Amniotic epithelial cell (primary cell): ENCODE measurements around the gene GIMD1.
"Not testable (repeated sequence)": the region's sequence is repeated elsewhere in the genome, so short reads cannot be mapped to it uniquely, and the experiment has no call there.

Experiments
- DNase-seq: peaks from one replicate; pipeline ENCODE4 v3.0.0-alpha.2; 2010; ENCODE audit warnings: low read depth

GIMD1 gene

DNA sequence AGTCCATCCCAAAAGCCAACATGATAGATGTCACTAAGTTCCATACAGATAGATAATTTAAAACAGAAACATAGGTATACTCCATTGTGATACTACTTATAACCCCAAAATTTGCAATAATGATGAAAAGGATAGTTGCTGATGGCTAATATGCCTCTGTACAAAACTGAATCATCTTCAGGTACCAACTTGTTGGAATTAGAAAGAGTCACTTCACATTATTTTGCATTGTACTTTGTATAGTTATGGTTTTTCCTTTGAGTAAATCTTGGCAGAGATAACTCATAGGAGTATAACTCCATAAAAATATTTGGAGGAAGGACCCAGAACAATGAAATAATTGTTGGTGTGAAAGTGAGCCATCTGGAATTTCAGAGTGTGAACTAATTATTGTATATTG, 17.6 kb downstream of the GIMD1 start:
- DNase-seq = no peak

DNA sequence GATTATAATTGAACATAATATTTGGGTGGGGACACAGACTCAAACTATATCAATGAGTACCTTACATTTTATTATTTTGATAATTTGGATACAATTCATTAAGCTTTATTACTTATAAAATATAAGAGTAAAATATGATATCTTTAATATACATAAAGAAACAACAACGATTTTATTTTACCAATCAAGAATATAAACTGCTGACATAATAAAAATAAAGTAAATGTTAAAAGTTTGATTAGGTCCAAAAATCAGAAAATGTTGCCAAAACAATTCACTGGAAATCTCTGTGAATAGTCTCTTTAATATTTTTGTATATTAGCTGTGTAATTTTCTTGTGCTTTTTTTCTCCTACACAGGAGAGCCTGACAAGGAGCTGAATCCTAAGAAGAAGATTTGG, 21.4 kb downstream of the GIMD1 start:
- DNase-seq = no peak

DNA sequence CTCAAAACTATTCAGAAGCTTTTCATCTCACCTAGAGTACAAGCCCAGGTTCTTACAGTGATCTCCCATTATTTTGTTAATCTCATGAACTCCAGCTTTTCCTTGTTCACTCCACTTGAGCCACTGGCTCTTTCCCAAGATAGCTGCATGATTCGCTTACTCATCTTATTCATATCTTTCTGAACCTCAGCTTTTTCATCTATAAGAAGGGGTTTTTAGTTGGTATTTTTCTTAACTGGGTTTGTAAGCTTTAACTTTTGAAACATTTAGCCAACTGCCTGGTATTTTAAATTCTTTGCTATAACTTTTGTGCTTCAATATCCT, 24.0 kb downstream of the GIMD1 start:
- DNase-seq = peak; percentile 63

DNA sequence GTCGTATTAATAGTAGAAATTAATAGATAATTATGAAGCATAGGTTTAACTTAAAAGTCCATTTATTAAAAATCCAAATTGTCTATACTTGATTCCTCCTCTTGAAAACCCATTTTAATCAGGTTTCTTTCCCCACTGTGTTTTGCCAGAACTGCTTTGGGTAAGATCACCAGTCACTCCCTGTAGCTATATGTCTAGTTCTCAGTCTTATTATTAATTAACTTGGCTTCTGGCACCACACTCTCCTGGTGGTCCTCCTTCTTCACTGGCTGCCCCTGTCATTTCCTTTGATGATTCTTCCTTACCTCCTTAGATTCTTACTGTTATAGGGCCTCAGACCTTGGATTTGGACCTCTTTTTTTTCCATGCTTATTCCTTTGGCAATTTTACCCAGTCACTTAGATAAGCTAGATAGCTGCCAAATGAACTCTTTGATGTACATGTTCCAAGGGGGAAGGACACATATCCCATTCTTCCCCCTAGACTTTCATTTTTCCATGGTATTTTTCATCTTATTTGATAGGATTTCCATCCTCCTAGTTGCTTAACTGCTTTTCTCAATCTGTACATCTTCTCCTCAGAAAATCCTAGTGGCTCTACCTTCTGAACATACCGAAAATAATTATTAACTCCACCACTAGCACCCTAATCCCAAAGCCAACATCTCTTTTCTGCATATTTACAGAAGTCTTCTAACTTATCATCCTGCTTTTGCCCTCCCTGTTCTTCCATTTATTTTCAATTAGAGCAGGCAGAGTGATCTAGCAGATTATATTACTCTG, 24.5 kb downstream of the GIMD1 start:
- DNase-seq = no peak

DNA sequence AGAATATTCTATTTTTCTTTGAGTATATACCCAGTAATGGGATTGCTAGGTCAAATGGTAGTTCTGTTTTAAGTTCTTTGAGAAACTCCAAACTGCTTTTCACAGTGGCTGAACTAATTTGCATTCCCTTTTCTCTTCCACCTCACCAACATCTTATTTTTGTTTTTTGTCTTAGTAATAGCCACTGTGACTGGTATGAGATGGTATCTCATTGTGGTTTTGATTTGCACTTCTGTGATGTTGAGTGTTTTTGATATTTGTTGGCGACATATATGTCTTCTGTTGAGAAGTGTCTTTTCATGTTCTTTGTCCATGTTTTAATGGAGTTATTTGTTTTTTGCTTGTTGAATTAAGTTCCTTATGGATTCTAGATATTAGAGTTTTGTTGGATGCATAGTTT, 27.8 kb downstream of the GIMD1 start:
- DNase-seq = no peak

DNA sequence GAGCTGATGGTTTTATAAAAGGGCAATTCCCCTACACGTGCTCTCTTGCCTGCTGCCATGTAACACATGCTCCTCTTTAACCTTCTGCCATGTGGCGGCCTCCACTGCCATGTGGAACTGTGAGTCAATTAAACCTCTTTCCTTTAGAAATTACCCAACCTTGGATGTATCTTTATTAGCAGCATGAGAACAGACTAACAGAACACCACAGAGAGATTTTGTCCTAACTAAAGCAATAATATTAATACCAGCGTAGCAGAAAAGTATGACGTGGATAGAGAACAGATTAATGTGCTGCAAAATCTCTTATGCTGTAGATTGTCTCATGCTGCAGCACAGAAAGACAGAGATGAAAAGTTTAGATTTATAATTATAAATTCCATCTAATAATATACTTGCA, 29.1 kb downstream of the GIMD1 start:
- no peak for DNase-seq

DNA sequence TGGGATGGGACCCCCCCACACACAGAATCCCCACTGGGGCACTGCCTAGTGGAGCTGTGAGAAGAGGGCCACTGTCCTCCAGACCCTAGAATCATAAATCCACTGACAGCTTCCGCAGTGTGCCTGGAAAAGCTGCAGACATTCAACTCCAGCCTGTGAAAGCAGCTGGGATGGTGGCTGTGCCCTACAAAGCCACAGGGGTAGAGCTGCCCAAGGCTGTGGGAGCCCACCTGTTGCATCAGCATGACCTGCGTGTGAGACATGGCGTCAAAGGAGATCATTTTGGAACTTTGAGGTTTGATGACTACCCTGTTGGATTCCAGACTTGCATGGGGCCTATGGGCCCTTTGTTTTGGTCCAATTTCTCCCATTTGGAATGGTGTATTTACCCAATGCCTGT, 29.9 kb downstream of the GIMD1 start:
- no peak for DNase-seq

DNA sequence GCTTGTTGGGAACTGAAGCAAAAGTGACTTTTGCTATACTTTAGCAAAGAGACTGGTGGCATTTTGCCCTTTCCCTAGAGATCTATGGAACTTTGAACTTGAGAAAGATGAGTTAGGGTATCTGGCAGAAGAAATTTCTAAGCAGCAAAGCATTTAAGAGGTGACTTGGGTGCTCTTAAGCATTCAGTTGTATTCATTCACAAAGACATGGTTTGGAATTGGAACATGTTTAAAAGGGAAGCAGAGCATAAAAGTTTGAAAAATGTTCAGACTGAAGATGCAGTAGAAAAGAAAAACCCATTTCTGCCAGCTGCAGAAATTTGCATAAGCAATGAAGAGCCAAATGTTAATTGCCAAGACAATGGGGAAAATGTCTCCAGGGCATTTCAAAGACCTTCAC, 30.7 kb downstream of the GIMD1 start:
- no peak for DNase-seq

DNA sequence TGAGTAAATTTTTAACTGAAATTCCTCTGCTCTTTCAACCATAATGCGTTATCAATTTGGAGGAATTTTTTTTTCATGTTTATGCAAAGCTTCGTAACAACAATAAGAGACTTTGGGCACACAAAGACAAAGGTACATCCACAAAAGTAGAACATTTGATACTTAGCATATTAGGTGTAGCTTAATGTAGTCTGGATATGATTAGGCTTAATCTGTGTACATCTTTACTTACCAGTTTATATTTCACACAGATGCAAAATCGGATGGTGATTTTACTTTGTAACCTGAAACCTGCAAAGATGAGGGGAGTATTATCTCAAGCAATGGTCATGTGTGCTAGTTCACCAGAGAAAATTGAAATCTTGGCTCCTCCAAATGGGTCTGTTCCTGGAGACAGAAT, 32.0 kb downstream of the GIMD1 start:
- DNase-seq = no peak

DNA sequence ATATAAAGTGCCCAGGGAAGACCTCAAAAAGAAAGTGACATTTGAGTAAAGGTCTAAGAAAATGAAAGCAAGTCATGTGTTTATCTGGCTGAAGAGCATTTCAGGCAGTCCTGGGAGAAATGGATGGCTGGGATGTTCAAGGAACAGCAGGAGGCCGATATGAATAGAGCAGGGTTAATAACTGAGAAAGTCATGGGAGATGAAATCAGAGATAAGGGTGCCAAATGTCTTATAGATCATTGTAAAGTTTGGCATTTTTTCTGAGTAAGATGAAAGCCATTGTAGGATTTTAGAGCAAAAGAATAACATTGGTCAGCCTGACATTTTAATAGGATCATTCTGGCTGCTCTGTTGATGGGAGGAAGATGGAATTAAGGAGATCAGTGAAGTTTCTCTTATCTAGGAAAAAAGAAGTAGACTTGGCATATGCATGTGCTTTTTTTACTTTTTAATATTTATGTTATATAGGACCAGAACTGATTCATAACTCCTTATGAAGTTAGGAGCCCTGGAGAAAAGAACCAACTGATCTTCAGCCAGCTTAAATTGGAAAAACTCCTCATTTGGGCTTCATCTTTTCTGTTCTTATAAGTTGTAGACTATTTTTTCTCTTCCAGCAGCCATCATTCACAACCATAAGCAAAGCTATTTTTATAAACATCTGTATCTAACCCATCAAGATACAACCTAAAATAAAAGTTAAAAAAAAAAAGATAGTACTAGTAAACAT, 33.7 kb downstream of the GIMD1 start:
- no peak for DNase-seq

DNA sequence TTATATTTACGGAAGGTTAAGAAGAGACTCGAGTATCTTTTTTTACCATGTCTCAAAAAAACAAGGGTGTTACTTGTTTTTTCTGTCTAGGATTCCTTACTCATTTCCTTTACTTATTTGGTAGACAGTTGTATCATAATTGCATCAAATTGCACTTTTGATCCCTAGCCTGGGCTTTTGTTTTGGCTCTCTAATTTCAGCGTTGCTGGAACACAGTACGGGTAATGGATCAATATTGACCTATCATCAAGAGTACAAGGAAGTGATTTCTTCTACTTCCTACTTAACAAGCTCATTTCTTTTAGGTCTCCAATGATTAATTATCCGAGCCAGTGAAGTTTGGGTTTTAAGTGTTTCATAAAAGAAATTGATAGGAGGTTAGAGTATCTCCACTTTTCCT, 35.4 kb downstream of the GIMD1 start:
- DNase-seq = no peak

DNA sequence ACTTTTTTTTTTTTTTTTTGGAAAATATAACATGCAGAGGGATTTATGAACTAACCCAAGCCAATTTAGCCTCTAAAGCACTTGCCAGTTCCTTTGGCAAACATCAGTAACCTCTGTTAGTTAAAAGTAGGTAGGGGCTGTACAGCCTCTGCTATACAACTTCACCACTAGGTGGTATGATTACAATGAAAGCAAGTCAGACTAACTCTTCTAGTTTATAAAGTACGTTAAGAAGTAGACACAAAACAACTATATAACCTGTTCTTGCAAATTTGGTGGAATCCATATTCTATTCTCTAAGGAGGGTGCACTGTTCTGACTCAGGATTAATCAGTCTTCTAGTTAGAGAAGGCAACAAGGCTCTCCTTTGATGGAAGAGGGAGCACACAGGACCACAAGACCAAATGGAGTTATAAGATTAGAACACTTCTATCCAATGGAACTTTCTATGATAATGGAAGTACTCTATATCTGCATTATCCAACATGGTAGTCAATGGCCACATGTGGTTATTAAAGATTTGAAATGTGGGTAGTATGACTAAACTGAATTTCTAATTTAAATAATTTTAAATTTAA, 39.4 kb downstream of the GIMD1 start:
- DNase-seq = peak; percentile 53

DNA sequence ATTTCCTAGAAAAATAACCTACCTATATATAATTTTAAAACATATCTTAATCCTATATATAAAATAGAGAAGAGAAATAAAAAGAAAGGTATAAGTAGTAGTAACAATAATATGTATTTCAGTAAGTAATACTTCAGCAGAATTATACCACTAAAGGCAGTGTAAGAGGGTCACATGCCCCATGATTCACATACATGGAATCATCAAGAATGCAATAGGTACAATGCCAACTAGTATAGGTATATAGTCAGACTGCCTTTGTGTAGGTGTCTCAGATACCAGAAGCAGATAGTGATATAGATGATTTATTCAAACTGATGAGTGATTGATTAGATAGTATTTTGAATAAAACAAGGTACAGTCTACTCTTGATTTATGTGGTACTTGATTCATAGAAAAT, 42.8 kb downstream of the GIMD1 start:
- peak; percentile 14 for DNase-seq

DNA sequence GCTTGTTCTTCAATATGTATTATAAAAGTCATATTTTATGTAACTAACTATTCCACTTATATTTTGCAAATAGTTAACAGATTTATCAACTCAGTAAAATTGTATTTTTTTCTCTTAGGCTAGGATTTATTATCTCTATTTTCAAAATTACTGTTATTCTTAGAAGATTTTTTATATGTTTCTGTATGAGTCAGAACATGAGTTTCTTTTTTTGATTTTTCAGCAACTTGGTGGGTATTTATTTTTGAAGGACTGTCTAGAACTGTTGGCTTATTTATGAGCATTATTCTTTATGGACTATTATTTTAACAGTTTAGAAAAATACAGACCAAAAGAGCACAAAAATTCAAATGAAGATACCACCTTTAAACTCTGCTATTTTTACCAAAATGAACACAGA, 45.5 kb downstream of the GIMD1 start:
- no peak for DNase-seq

DNA sequence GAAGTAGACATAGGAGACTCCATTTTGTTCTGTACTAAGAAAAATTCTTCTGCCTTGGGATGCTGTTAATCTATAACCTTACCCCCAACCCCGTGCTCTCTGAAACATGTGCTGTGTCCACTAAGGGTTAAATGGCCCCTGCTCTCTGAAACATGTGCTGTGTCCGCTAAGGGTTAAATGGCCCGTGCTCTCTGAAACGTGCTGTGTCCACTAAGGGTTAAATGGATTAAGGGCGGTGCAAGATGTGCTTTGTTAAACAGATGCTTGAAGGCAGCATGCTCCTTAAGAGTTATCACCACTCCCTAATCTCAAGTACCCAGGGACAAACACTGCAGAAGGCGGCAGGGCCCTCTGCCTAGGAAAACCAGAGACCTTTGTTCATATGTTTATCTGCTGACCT, 46.8 kb downstream of the GIMD1 start:
- DNase-seq = not testable (repeated sequence)

DNA sequence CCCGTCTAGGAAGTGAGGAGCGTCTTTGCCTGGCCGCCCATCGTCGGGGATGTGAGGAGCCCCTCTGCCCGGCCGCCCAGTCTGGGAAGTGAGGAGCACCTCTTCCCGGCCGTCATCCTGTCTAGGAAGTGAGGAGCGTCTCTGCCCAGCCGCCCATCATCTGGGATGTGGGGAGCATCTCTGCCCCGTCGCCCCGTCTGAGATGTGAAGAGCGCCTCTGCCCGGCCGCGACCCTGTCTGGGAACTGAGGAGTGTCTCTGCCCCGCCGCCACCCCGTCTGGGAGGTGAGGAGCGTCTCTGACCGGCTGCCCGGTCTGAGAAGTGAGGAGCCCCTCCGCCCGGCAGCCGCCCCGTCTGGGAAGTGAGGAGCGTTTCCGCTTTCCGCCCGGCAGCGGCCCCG, 47.4 kb downstream of the GIMD1 start:
- not testable (repeated sequence) for DNase-seq

DNA sequence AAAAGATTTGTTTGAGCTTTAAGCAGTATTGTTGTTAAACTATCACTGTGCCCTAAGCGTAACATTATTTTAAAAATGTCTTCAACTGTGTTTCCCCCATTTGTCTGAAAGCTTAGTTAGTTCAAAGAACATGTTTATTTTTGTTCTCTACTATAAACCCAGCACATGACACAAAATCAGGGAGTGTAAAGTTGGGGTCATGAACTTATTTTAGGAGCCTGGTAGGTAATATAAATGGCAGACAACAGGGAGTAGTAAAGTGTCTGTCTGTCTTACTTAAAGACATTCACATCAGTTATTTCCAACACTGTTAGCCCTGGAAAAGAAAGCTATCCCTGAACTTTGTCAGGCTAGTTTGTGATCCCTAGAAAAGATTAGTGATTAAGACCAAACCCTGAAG, 48.3 kb downstream of the GIMD1 start:
- no peak for DNase-seq

DNA sequence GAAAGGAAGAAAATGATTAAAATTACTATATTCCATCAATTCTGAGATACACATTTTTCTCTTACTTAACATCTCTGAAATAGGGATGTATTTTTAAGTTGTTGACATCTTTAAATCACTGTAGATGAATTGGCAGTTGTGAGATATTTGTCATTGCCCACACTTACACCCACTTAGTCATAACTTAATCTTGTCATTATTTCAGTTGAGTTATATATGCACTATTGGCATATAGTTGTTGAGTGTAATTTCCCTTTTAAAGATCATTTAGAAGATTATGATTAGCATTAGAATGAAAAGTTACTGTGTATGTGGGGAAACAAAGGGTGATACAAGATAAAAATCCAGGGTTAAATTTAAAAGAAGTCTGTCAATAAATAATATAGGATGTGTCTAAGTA, 50.1 kb downstream of the GIMD1 start:
- no peak for DNase-seq

DNA sequence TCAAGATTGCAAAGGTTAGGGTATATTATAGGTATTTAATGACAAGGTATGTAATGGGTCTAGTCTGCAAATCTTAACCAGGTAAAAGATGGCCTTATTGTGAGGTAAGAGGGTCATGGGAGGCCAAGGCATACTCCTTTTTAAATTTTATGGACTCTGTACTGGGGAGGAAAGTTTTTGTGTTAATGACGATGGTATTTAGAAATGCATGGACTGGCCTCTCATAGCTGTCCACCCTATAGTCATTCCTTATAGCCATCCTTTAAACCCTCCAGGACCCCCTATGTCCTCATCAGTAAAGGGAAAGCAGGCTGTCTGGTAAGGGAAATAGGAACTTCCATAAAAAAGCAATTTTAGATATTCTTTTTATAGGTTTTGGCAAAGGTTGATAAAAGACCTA, 50.8 kb downstream of the GIMD1 start:
- no peak for DNase-seq

DNA sequence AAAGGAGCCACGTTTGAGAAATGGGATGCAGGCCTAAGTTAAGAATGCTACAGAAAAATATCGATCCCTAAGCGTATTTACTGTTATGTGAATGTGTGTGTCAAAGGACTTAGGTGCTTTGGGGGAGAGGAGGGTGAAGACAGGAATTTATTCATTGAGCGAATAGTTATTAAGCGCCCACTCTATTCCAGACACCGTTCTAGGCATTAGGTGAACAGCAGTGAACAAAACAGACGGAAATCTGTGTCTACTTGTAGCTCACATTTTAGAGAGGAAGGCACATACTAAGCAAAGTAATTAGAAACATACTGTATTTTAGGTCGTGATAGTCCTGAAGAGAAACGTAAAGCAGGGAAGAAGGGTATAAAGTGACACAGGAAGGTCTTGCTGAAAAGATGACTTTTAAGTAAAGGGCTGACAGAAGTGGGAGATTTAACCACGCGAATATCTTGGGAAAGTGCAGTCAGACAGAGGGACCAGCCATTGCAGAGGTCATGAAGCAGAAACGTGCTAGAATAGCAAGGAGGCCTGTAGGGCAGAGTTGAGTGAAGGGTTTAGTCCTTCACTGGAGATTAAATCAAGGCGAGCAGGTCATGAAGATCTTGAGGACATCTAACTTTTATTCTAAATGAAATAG, 51.7 kb downstream of the GIMD1 start:
- DNase-seq = peak; percentile 7

DNA sequence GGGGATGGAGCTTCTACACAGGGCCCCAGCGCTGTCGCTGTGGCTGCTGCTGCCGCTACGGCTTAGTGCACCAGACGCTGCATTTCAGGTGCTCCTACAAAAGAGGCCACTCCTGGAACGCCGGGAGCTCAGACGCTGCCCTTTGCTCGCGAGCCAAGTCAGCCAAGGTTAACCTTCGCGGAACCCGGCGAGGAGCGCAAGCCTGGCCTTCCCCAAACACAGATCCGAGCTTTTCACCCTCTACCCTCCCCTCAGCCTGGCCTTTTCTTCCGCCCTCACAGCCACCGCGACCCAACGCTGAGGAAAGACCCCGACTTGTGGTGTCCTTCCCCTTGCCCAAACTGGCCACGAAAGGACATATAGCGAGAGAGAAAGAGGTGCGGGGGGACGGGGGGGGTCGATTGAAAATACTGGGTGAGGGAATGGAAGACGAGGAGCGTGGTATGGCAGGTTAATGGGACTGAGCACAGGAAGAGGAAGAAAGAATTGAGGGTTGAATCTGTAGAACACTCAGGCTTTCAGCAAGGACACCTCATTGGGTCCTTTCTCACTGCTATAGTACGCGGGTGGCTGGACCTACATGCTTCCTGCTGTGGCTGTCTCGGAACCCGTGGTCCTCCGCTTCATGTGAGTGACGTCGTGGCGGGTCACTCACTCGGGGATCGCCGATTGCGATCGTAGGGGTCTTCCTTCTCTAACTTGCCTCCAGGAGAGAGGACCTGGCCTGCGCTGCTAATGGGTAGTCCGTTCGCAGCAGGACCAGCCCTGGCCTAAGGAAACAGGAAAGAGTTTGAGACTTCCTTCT, 52.4 kb downstream of the GIMD1 start, which contains the start of the genes AIMP1 and TBCK:
Gene AIMP1 (plus strand): TSS at position 583 of the 805 bp plus-strand sequence. CDS start 8,460 bp downstream, outside the sequence.
Gene TBCK (minus strand): TSS at position 242 of the 805 bp plus-strand sequence. CDS start 7,249 bp downstream, outside the sequence.
- peak; percentile 87 for DNase-seq

DNA sequence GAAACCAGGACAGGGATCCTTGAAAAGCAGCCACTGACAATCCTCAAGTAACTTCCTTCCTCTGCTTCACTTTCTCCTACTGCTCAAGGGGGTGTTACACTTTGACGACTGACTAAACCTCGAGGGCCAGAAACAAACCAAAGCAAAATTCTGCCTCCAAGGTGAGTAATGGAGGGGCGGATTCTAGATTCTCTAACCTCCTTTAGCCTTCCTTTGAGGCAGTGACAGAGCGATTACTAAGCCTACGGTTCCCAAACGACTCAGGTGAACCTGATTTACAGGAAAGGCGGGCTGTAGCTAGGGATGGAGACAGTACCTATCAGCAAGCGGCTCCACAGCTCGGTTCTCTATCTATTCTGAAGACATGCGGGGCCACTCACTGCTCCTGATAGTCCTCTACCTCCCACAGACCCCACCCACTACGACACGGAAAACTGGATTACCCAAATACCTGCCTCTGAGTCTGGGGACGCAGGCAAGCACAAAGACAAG, 53.1 kb downstream of the GIMD1 start:
- DNase-seq = peak; percentile 29
